ENCODE results near the gene KSR2. TPM values are rescaled to one million over a fixed set of nuclear protein-coding genes. Genes with fewer than 3 reads are reported as not detected.

KSR2 gene
- total RNA-seq, 4 donors from 2014 or later = 0.02 to 0.10 TPM; not detected in 2

DNA sequence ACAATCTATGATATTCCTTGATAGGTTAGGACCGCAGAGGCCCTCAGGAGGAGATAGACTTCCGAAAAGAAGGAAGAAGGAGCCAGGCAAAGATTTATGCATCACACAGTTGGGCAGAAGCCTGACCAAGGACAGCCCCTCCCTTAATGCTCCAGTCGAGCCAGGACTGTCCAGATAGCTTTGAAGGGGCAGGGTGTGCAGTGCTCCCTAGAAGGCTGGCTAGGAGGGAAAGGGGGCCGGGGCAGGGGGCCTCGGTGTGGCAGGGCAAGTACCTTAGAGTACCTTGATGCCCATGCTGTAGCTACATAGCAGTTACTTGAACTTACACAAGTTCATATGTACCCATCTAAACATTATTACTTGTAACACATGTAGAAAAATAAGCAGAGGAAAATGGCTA, 512.7 kb downstream of the KSR2 start:
- intact Hi-C loops (cut with DNase I; ENCODE audit: low total_unique reads) (no loop called here), in situ Hi-C loops (cut with MboI; ENCODE audit: low sequenced_read_pairs in 4 of 4) (no loop called here)
- Histone ChIP-seq H3K4me3 (no peak overlapping the region), H3K4me1 (peaks cover 0 to 14% of the 10 kb centered on the region in 2 donors), H3K9me3 (no peaks in the 10 kb centered on the region), H3K36me3 (no peaks in the 10 kb centered on the region), H3K27ac (no peak overlapping the region), H3K27me3 (no peaks in the 10 kb centered on the region)
- DNase-seq (no peak), ATAC-seq (no peak)
- no peak for TF ChIP-seq POLR2A (IDR thresholded peaks at IDR 0.05)
- TF ChIP-seq, protein P1, sequence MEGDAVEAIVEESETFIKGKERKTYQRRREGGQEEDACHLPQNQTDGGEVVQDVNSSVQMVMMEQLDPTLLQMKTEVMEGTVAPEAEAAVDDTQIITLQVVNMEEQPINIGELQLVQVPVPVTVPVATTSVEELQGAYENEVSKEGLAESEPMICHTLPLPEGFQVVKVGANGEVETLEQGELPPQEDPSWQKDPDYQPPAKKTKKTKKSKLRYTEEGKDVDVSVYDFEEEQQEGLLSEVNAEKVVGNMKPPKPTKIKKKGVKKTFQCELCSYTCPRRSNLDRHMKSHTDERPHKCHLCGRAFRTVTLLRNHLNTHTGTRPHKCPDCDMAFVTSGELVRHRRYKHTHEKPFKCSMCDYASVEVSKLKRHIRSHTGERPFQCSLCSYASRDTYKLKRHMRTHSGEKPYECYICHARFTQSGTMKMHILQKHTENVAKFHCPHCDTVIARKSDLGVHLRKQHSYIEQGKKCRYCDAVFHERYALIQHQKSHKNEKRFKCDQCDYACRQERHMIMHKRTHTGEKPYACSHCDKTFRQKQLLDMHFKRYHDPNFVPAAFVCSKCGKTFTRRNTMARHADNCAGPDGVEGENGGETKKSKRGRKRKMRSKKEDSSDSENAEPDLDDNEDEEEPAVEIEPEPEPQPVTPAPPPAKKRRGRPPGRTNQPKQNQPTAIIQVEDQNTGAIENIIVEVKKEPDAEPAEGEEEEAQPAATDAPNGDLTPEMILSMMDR (IDR thresholded peaks at IDR 0.05 in 4 of 5, conservative IDR thresholded peaks at IDR 0.05 in 1 of 5) = no peak

DNA sequence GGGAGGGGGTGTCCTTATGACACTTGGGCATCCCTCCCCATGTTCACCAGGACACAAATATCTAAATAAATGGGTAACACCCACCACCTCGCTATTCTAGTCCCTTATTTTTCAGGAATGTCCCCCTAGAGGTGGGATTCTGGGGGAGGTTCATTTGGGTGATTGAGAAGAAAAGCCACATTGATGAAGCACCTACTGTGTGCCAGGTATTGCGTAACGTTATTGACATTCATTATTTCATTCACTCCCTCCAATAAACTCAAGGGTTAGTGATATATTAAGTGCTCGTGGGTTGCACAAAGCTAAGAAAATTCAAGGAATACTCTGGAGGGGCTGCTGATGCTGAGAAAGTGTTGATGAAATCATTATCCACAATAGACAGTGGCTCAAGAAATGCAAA, 514.8 kb downstream of the KSR2 start:
- H3K27ac ChIP-seq = no peak overlapping the region
- in situ Hi-C loops (cut with MboI; ENCODE audit: low sequenced_read_pairs in 4 of 4) = no loop called here
- no peaks in the 10 kb centered on the region for H3K27me3 ChIP-seq
- ATAC-seq (no peak), DNase-seq (no peak)
- H3K4me3 ChIP-seq = no peak overlapping the region
- H3K9me3 ChIP-seq = no peaks in the 10 kb centered on the region
- TF ChIP-seq, protein P1 (IDR thresholded peaks at IDR 0.05 in 4 of 5, conservative IDR thresholded peaks at IDR 0.05 in 1 of 5) = no peak
- no peak for TF ChIP-seq POLR2A (IDR thresholded peaks at IDR 0.05)
- intact Hi-C loops (cut with DNase I; ENCODE audit: low total_unique reads) = no loop called here
- peaks cover 0 to 14% of the 10 kb centered on the region in 2 donors for H3K4me1 ChIP-seq
- no peaks in the 10 kb centered on the region for H3K36me3 ChIP-seq

DNA sequence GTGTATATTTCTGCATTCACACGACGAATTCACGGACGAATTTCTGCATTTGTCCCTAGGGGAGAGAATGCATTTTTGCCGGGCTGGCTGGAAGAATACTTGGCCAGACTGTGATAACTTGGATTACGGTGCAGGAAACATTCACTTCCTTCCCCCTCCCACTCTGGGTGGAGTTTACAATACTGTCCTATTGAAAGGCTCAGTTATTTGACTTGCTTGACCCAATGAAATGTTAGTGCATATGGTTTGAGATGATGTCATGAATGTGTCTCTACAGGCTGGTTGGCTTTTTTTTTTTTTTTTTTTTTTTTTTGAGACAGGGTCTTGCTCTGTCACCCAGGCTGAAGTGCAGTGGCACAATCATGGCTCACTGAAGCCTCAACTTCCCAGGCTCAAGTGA, 516.7 kb downstream of the KSR2 start:
- intact Hi-C loops (cut with DNase I; ENCODE audit: low total_unique reads) = no loop called here
- in situ Hi-C loops (cut with MboI; ENCODE audit: low sequenced_read_pairs in 4 of 4) = no loop called here
- no peaks in the 10 kb centered on the region for H3K27me3 ChIP-seq
- no peak for ATAC-seq
- DNase-seq = no peak
- no peaks in the 10 kb centered on the region for H3K9me3 ChIP-seq
- TF ChIP-seq POLR2A (IDR thresholded peaks at IDR 0.05) = no peak
- TF ChIP-seq, protein P1 (IDR thresholded peaks at IDR 0.05 in 4 of 5, conservative IDR thresholded peaks at IDR 0.05 in 1 of 5) = no peak
- peaks cover 0 to 1% of the 10 kb centered on the region in 2 donors for H3K4me1 ChIP-seq
- no peaks in the 10 kb centered on the region for H3K36me3 ChIP-seq
- no peak overlapping the region for H3K27ac ChIP-seq
- H3K4me3 ChIP-seq = no peak overlapping the region

DNA sequence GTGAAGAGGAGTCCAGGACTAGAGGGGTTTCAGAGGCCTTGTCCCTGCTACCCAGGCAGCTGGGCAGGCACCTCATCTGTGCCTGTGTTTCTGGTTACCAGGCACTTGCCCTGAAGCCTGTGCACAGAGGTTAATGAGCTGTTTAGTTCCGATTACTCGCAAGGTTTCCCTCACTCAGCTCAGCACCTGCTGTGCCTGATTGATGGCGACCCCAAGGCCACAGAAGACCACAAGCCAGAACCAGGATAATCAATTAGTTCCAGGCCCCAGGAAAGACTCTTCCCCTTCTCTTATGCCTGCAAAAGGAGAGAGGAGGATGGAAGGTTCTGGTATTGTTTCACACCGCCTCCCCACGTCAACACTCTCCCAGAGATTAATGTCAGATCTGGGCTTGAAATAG, 518.6 kb downstream of the KSR2 start:
- TF ChIP-seq, protein P1 (IDR thresholded peaks at IDR 0.05 in 4 of 5, conservative IDR thresholded peaks at IDR 0.05 in 1 of 5) = no peak
- TF ChIP-seq POLR2A (IDR thresholded peaks at IDR 0.05) = no peak
- H3K9me3 ChIP-seq = no peaks in the 10 kb centered on the region
- DNase-seq (no peak), ATAC-seq (no peak)
- intact Hi-C loops (cut with DNase I; ENCODE audit: low total_unique reads) (no loop called here), in situ Hi-C loops (cut with MboI; ENCODE audit: low sequenced_read_pairs in 4 of 4) (no loop called here)
- no peaks in the 10 kb centered on the region for H3K27me3 ChIP-seq
- H3K4me1 ChIP-seq = no peaks in the 10 kb centered on the region
- H3K27ac ChIP-seq = no peak overlapping the region
- H3K36me3 ChIP-seq = no peaks in the 10 kb centered on the region
- H3K4me3 ChIP-seq = no peak overlapping the region

DNA sequence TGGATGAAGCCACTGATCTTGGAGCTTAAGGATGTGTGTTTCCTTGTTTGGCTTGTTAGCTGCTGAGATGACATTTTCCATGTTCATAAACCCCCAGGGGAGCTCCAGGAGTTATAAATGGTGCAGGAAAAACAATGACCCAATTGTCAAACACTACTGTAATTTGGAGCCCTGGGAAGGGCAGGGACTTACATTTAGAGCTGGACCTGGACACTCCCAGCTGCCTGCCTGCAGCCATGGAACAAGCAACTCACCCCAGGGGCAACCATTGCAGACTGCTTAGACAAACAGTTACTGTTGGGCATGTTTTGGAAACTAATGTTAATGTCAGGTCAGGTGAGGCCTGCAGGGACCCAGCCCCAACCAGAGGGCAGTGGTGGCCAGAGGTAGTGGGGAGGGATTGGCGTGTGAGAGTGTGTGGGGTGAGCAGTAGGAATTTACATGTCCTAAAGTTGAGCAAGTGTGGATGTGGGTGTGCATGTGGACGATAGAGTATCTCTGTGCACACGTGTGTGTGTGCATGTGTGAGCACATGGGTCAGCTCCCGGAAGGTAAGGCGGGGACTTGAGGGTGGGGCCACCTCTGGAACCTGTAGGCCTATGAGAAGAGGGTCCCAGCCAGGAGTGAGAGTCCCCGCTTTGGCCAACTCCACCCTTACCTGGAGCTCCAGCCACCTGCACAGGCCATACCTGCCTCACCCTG, 521.0 kb downstream of the KSR2 start:
- ATAC-seq = no peak
- Histone ChIP-seq H3K9me3 (no peaks in the 10 kb centered on the region), H3K27ac (no peak overlapping the region), H3K27me3 (no peaks in the 10 kb centered on the region), H3K36me3 (no peaks in the 10 kb centered on the region), H3K4me1 (no peaks in the 10 kb centered on the region), H3K4me3 (no peak overlapping the region)
- TF ChIP-seq, protein P1 (IDR thresholded peaks at IDR 0.05 in 4 of 5, conservative IDR thresholded peaks at IDR 0.05 in 1 of 5) = no peak
- TF ChIP-seq POLR2A (IDR thresholded peaks at IDR 0.05) = no peak
- in situ Hi-C loops (cut with MboI; ENCODE audit: low sequenced_read_pairs in 4 of 4) (no loop called here), intact Hi-C loops (cut with DNase I; ENCODE audit: low total_unique reads) (no loop called here)
- DNase-seq = no peak

Data from gastrocnemius medialis (tissue), 4 donors.